SH-SY5Y (cell line): ENCODE data around the gene BARX1.

Source experiments
- GATA2 ChIP-seq: IDR thresholded peaks from 2 replicates; pipeline ENCODE4 v1.6.1; 2011; ENCODE audit warnings: mild to moderate bottlenecking, low read depth, low read length
- GATA3 ChIP-seq: IDR thresholded peaks from 2 replicates; pipeline ENCODE4 v1.6.1; 2011; ENCODE audit warnings: low read depth, mild to moderate bottlenecking, low read length, moderate library complexity

DNA sequence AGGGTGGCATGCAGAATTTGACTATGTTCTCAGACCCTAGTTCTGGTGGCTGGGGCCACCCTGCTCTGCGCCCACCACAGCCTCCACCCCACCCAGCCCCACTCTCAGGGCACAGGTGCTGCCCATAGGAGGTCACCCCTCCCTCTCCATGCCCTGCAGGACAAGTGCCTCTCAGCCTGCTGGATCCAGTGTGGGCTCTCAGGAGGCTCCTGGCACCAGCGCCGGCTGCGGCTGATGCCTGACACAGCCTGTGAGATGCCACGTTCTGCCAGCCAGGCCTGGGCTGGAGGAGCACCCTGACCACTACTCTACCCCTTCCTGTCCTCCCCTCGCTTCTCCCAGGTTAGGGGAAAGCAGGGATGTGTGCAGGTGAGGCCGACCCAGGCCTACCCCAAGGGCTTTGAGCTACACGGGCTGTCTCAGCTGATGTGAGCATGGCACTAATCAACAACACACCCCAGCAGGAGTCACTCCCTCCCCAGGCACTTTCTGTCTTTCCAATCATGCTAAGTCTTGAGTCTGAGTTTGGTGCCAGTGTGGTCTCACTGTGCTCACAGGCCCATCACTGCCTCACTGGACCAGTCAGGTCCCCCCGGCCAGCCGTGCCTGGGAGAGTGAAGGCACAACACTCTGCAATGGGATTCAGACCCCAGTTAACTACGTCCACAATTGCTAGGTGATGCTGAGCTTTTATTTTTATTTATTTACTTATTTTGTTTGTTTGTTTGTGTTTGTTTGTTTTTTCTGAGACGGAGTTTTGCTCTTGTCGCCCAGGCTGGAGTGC is 12.1 kb upstream of the BARX1 start:
- TF ChIP-seq GATA2 = no peak
- no peak for TF ChIP-seq GATA3
